Left ventricle myocardium inferior (tissue), 1 donor: Measurements from ENCODE around the gene CCDC154. TPM values are rescaled to one million over a fixed set of nuclear protein-coding genes. Genes with fewer than 3 reads are reported as not detected.

Experiments
- DNase-seq: peaks from one replicate; pipeline ENCODE4 v3.0.0-alpha.2; 2020
- H3K27ac ChIP-seq: fragments of 200-600 bp; replicated peaks from 2 replicates; pipeline ENCODE4 v1.8.0; 2021
- H3K27me3 ChIP-seq: fragments of 200-600 bp; 2 replicates; pipeline ENCODE4 v1.8.0; 2021; ENCODE audit warnings: low read depth
- H3K36me3 ChIP-seq: fragments of 200-600 bp; 2 replicates; pipeline ENCODE4 v1.8.0; 2021
- H3K4me1 ChIP-seq: fragments of 200-600 bp; 2 replicates; pipeline ENCODE4 v1.8.0; 2021
- H3K4me3 ChIP-seq: fragments of 200-600 bp; 2 replicates; pipeline ENCODE4 v1.8.0; 2021; ENCODE audit warnings: mild to moderate bottlenecking, moderate library complexity
- H3K9me3 ChIP-seq: fragments of 200-600 bp; replicated peaks from 2 replicates; pipeline ENCODE4 v1.8.0; 2021
- intact Hi-C: fragments of 100-400 bp; cut with micrococcal nuclease; formaldehyde crosslinking; loops from one replicate; pipeline ENCODE4 v1.11.0; 2022
- total RNA-seq: library from RNA; stranded (reverse); fragmentation: NEBNext Ultra II Directional; extraction: Animal tissue kit (Norgen Biotek cat#: 25700); gene quantifications from one replicate; pipeline ENCODE4 v1.2.1, GENCODE V29; 2021
- TF ChIP-seq, protein P1 (sequence below): fragments of 200-600 bp; IDR thresholded peaks from 2 replicates; pipeline ENCODE4 v1.8.0; 2021; ENCODE audit warnings: antibody characterized with exemption, mild to moderate bottlenecking, borderline replicate concordance
- donor health status: DM: no; HTN: yes; CAD: no; lungs with severe emphysema.

The CCDC154 gene
- total RNA-seq, 1 donor from 2014 or later, result 1.3 TPM

DNA sequence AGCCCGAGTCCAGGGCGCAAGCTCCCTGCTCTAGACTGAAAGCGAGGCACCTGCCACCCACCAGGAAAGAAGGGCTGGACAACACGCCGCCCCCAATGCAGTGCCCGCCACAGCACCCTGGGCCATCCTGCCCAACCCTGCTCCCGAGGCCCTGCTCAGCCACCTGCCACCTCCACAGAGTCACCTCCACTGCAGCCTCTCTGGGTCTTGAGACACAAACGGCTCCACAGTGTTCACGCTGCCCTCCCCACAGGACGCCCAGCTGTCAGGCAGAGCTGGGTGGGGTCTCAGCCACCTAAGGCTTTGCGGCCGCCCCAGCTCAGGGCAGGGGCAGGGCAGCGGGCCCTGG lies 21.2 kb upstream of the CCDC154 start:
- H3K27ac ChIP-seq, result no peak overlapping the region
- H3K4me1 ChIP-seq, result peaks cover 24% of the 10 kb centered on the region
- intact Hi-C loops, result no loop called here
- TF ChIP-seq, protein P1, sequence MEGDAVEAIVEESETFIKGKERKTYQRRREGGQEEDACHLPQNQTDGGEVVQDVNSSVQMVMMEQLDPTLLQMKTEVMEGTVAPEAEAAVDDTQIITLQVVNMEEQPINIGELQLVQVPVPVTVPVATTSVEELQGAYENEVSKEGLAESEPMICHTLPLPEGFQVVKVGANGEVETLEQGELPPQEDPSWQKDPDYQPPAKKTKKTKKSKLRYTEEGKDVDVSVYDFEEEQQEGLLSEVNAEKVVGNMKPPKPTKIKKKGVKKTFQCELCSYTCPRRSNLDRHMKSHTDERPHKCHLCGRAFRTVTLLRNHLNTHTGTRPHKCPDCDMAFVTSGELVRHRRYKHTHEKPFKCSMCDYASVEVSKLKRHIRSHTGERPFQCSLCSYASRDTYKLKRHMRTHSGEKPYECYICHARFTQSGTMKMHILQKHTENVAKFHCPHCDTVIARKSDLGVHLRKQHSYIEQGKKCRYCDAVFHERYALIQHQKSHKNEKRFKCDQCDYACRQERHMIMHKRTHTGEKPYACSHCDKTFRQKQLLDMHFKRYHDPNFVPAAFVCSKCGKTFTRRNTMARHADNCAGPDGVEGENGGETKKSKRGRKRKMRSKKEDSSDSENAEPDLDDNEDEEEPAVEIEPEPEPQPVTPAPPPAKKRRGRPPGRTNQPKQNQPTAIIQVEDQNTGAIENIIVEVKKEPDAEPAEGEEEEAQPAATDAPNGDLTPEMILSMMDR, result no peak
- no peak for DNase-seq
- no peak overlapping the region for H3K4me3 ChIP-seq
- H3K36me3 ChIP-seq, result peaks cover 17% of the 10 kb centered on the region
- no peaks in the 10 kb centered on the region for H3K27me3 ChIP-seq
- H3K9me3 ChIP-seq, result no peaks in the 10 kb centered on the region

DNA sequence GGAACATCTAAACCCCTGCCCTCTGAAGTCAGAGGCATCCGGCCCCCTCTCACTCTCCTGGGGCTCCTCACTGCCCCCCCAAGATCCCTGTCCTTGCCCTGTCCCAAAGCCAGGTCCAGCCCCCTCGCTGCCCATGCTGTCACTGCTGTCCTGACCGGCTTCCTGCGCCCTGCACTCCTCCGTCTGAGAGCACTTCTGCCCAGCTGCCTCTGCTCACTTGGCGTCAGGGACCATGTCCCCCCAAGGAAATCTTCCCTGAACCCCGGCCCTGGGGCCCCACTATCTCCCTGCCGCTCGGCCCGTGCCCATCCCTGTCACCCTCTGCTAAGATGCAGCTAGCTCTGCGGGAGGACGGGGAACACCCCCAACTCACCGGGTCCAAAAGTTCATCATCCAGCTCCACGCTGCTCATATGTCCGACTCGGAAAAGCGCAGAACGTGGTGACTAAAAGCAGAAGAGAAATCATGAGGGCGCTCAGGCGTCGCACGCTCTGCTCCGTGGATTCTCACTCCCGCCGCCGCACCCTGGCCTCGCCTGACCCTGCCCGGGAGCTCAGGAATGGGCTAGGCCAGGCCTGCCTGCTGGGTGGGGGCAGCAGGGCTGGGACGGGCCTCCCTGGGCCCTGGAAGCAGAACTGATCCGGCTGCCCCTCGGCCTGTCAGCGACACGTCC lies 20.7 kb upstream of the CCDC154 start:
- H3K36me3 ChIP-seq, result peaks cover 22% of the 10 kb centered on the region
- DNase-seq, result no peak
- no peak overlapping the region for H3K27ac ChIP-seq
- intact Hi-C loops, result no loop called here
- H3K4me3 ChIP-seq, result no peak overlapping the region
- TF ChIP-seq, protein P1, result no peak
- peaks cover 19% of the 10 kb centered on the region for H3K4me1 ChIP-seq
- H3K9me3 ChIP-seq, result no peaks in the 10 kb centered on the region
- H3K27me3 ChIP-seq, result no peaks in the 10 kb centered on the region

DNA sequence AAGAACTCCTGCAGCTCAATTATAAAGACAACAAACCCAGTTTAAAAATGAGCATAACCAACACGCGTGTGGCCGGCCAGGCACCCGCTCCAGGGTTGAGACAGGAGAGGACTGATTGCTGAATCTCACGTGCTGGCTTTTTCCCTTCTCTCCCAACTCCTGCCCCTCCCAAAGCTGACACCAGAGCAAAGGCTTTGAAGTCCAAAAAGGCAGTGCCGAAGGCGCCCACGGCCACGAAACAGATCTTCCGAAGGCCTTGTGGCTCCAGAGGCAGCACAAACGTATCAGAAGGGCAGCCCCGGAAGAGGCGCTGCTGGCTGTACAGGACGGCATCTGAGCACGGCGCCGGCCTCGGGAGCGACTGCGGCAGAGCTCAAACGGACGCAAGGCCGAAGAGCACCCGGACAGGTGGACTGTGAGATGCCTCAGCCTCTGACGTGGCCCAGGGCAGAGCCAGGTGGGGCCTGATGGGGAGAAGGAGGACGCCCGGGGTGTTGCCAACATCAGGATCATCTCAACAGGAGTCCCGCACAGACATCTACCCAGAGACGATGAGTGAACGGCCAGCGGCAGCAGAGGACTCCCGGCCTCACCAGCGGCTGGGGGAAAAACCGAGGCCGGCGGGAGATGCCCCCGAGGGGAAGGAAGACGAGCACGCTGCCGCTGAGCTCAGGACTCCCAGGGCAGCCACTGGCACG lies 20.0 kb upstream of the CCDC154 start:
- no peaks in the 10 kb centered on the region for H3K9me3 ChIP-seq
- H3K4me3 ChIP-seq, result no peak overlapping the region
- intact Hi-C loops, result no loop called here
- TF ChIP-seq, protein P1, result no peak
- no peaks in the 10 kb centered on the region for H3K27me3 ChIP-seq
- peaks cover 24% of the 10 kb centered on the region for H3K36me3 ChIP-seq
- H3K4me1 ChIP-seq, result peaks cover 16% of the 10 kb centered on the region
- DNase-seq, result no peak
- no peak overlapping the region for H3K27ac ChIP-seq

DNA sequence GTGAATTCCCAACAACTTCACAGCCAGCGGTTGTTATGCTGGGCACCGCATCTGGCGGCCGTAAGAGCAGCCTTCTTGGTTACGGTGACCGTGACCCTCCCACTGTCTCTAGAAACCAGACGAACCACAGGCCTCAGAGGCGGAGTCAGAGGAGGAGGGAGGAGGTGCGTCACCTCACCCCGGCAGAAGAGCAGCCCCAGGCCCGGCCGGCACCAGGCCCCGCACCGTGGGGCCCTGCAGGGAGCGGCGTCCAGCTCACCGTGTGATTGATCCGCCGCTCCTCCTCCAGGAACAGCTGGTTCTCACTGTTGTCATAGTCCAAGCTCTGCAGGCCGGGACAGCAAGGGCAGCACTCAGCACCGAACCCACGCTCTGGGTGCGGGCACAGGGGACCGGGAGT lies 16.8 kb upstream of the CCDC154 start:
- Histone ChIP-seq H3K4me3 (no peak overlapping the region), H3K36me3 (peaks cover 50% of the 10 kb centered on the region), H3K27me3 (no peaks in the 10 kb centered on the region), H3K9me3 (no peaks in the 10 kb centered on the region), H3K4me1 (no peaks in the 10 kb centered on the region), H3K27ac (no peak overlapping the region)
- no peak for DNase-seq
- intact Hi-C loops, result no loop called here
- TF ChIP-seq, protein P1, result no peak

DNA sequence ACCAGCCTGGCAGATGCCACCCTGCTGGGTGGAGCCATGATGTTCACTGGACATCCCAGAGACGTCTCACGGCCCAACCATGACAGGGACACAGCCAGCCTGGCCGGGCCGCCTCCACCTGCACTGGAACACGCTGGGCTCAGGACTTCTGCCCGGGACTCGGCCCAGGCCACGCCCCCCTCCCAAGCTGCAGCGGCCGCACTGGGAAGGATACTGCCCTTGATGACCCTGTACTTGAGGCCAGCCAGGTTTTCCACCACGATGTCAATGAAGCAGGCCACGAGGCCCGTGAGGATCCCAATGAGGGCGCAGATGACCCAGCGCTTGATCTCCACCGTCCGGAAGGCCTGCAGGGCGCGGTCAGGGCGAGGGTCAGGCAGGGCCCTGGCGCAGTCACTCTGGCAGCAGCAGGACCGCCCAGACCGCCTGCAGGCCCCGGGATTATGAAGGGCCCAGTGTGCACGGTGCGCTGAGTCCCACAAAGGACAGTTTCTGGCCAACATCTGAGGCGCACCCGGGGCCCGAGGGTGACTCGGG lies 16.3 kb upstream of the CCDC154 start:
- intact Hi-C loops, result no loop called here
- no peaks in the 10 kb centered on the region for H3K27me3 ChIP-seq
- H3K27ac ChIP-seq, result no peak overlapping the region
- no peak for DNase-seq
- H3K9me3 ChIP-seq, result no peaks in the 10 kb centered on the region
- TF ChIP-seq, protein P1, result no peak
- no peaks in the 10 kb centered on the region for H3K4me1 ChIP-seq
- H3K36me3 ChIP-seq, result peaks cover 55% of the 10 kb centered on the region
- H3K4me3 ChIP-seq, result no peak overlapping the region
